ENCODE results near the gene STAMBPL1.

STAMBPL1 gene

GRCh38 chr10:88852327-88852726, 27.7 kb upstream of the STAMBPL1 start:
- Mint-ChIP-seq H3K4me3 (no peak overlapping the region), H3K27me3 (ENCODE audit: low read depth, poor library complexity) (peaks cover 6% of the 10 kb centered on the region), H3K36me3 (ENCODE audit: low read depth) (no peaks in the 10 kb centered on the region), H3K4me1 (peaks cover 5% of the 10 kb centered on the region), H3K27ac (no peak overlapping the region), H3K9me3 (no peaks in the 10 kb centered on the region)
- no peak for DNase-seq
- no peak for TF ChIP-seq CTCF (IDR thresholded peaks at IDR 0.05)

- peaks cover 6% of the 10 kb centered on the region for H3K27me3 Mint-ChIP-seq (ENCODE audit: low read depth, poor library complexity)
- H3K4me1 Mint-ChIP-seq = peaks cover 5% of the 10 kb centered on the region
- no peak for TF ChIP-seq CTCF (IDR thresholded peaks at IDR 0.05)
- H3K27ac Mint-ChIP-seq = no peak overlapping the region
- no peak overlapping the region for H3K4me3 Mint-ChIP-seq
- no peaks in the 10 kb centered on the region for H3K9me3 Mint-ChIP-seq
- no peaks in the 10 kb centered on the region for H3K36me3 Mint-ChIP-seq (ENCODE audit: low read depth)
- no peak for DNase-seq
Measured at GRCh38 chr10:88853155-88853881, 26.7 kb upstream of the STAMBPL1 start.

GRCh38 chr10:88854684-88855083, 25.4 kb upstream of the STAMBPL1 start:
- DNase-seq = no peak
- TF ChIP-seq CTCF (IDR thresholded peaks at IDR 0.05) = no peak
- H3K27ac Mint-ChIP-seq = no peak overlapping the region
- peaks cover 6% of the 10 kb centered on the region for H3K27me3 Mint-ChIP-seq (ENCODE audit: low read depth, poor library complexity)
- H3K36me3 Mint-ChIP-seq (ENCODE audit: low read depth) = no peaks in the 10 kb centered on the region
- H3K4me3 Mint-ChIP-seq = no peak overlapping the region
- H3K9me3 Mint-ChIP-seq = no peaks in the 10 kb centered on the region
- H3K4me1 Mint-ChIP-seq = peaks cover 5% of the 10 kb centered on the region

- H3K36me3 Mint-ChIP-seq (ENCODE audit: low read depth) = no peaks in the 10 kb centered on the region
- no peak overlapping the region for H3K4me3 Mint-ChIP-seq
- no peaks in the 10 kb centered on the region for H3K4me1 Mint-ChIP-seq
- no peak for DNase-seq
- no peaks in the 10 kb centered on the region for H3K9me3 Mint-ChIP-seq
- no peak overlapping the region for H3K27ac Mint-ChIP-seq
- no peak for TF ChIP-seq CTCF (IDR thresholded peaks at IDR 0.05)
- peaks cover 15% of the 10 kb centered on the region for H3K27me3 Mint-ChIP-seq (ENCODE audit: low read depth, poor library complexity)
Measured at GRCh38 chr10:88857831-88858230, 22.2 kb upstream of the STAMBPL1 start.

- no peak for TF ChIP-seq CTCF (IDR thresholded peaks at IDR 0.05)
- Mint-ChIP-seq H3K9me3 (no peaks in the 10 kb centered on the region), H3K4me3 (no peak overlapping the region), H3K36me3 (ENCODE audit: low read depth) (no peaks in the 10 kb centered on the region), H3K27me3 (ENCODE audit: low read depth, poor library complexity) (peaks cover 21% of the 10 kb centered on the region), H3K27ac (no peak overlapping the region), H3K4me1 (no peaks in the 10 kb centered on the region)
- no peak for DNase-seq
Measured at GRCh38 chr10:88858491-88858890, 21.6 kb upstream of the STAMBPL1 start.

- no peaks in the 10 kb centered on the region for H3K4me1 Mint-ChIP-seq
- H3K36me3 Mint-ChIP-seq (ENCODE audit: low read depth) = no peaks in the 10 kb centered on the region
- no peaks in the 10 kb centered on the region for H3K9me3 Mint-ChIP-seq
- DNase-seq = no peak
- no peak overlapping the region for H3K4me3 Mint-ChIP-seq
- no peak for TF ChIP-seq CTCF (IDR thresholded peaks at IDR 0.05)
- peaks cover 30% of the 10 kb centered on the region for H3K27me3 Mint-ChIP-seq (ENCODE audit: low read depth, poor library complexity)
- no peak overlapping the region for H3K27ac Mint-ChIP-seq
Measured at GRCh38 chr10:88861036-88861435, 19.0 kb upstream of the STAMBPL1 start.
